Stimulated activated CD4-positive, alpha-beta T cell treated with anti-CD3 and anti-CD28 coated beads, Interleukin-12 subunit alpha, Interleukin-12 subunit beta, amount 100 ng/mL, for 24 hours (primary cell): Measurements from ENCODE around the gene SPACA9.

ENCODE experiments used
- DNase-seq, 2 experiments: peaks; one replicate each; pipeline ENCODE4 v3.0.0-alpha.2; 2020; ENCODE audit warnings: low read depth in 2 of 2

The SPACA9 gene

GRCh38 chr9:132894346-132894745 lies 15.6 kb downstream of the SPACA9 start:
- no peak for DNase-seq

DNA sequence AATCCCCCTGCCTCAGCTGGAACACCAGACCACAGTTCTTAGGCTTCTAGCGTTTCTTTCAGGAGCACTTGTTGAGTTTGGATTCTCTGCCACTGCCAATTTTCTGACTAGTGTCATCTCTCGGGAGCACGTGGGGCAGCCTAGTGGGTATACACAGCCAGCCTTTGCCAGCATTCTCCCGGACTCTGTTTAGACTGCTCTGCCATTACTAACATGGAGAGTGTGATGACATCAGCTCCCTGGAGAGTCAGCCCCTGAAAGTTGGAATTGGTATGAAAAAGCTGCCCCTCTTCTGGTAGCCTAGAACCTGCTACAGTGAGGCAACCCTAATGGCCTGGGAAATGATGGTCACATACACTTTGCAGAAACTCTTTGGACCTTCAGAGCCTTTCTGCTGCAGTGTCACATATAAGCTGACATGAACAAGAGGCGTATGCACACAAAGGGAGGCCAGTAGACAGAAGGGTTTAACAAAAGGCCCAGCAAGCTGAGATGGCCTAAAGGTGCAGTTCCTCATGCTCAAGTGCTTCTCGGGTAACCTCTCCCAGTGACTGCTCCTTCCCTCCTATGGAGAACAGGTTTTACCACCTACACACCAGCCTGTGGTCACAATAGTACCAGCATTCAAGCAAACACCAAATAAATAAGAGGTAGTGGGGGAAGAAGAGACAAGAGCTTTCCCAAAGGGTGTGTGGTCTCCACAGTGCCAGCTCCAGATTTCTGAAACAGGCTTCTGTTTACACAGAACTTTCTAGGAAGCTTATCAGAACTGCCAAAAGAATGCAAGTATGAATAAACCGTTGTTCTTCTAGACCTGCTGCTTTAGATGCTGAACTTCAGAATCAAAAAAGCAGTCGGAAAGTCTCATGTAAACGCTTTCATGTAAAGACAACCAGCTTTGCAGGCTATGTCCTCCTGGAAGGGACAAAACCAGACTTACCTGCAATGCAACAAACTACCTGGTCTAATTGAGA lies 16.5 kb downstream of the SPACA9 start:
- DNase-seq: no peak

- DNase-seq: no peak
These were observed 17.6 kb downstream of the SPACA9 start for GRCh38 chr9:132896264-132896663.

DNA sequence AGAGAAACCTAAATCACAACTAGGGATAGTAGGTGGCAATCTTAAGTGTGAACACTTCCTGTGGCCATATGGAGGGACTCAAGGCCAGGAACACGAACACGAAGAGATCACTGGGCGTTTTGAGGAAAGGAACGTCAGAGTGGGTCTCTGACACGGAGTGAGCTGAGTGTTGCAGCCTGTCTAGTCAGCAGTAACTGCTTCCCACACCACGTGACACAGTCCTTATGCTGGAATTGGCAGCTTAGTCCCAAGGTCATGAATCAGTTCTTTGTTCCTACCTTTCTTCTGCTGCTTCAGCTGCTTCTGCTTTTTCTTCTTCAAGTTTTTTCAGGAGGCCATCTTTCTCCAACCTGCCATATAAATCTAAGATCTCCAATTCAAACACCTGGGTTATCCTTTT lies 18.2 kb downstream of the SPACA9 start:
- DNase-seq: no peak

GRCh38 chr9:132898051-132898450 lies 19.4 kb downstream of the SPACA9 start:
- DNase-seq: no peak

DNA sequence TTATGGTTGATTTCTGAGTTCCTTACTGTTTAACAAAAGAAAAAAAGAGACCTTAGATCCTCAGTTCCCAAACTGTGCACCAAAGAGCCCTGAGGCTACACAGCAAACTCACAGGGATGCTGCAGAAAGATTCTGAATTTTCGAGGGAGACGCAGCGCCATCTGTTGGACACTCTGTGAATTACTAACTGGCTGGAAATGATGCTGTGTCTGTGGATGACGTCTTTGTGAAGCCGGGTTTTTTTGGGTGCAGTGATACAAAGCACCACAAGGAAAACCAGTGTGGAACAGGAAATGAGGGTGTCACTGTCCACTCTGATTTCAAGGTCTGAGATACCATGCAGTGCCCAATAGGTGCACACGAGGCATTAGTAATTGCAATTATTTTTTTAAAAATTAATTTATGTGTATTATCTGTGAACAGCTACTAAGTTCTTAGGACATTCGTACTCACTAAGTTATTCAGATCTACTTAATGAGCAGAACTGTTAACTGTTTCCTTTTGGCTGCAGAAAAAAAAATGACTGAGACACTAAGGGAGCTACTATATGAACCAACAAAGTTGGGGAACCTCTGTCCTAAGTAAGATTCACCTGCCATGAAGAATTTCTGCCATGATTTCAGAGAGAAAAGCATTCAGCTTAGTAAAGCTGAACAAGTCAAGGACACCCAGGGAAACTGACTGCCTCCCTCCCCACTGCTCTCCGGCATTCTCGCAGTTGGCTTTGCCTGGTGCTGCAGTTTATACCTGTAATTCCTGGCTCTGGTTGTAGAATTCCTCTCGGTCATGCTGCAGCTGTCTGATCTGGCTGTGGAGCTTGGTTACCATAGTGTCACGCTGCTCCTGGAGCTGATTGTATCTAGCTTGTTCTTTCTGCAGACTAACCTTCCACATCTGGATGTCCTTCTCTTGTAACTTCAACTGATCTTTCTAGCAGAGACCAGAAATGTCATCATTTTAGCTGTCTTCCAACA lies 23.4 kb downstream of the SPACA9 start:
- peak; percentile 47 to 74 for DNase-seq

GRCh38 chr9:132903574-132904492 lies 25.1 kb downstream of the SPACA9 start:
- no peak for DNase-seq

GRCh38 chr9:132905726-132906125 lies 27.0 kb downstream of the SPACA9 start:
- DNase-seq: no peak

- DNase-seq: no peak
These were observed 29.9 kb downstream of the SPACA9 start for GRCh38 chr9:132908635-132909034.

DNA sequence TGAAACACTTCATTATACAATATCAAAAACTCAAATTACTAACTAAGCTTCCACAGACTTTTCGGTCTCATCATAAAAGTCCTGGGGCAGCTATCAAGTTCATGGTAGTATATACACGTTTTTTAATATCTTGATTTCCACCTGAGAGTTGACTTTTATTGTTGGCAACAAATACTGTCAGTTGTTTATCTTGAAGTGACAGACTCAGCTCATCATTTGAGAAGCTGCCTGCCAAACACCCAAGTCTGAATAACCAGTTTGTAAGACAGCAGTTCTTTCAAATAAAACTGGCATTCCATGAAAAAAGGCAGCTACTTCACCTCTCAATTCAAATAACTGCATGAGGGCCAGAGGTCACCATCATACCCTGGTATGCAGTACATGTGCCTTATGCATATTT lies 30.6 kb downstream of the SPACA9 start:
- no peak for DNase-seq

GRCh38 chr9:132910376-132910775 lies 31.7 kb downstream of the SPACA9 start:
- no peak for DNase-seq

- DNase-seq: no peak
These were observed 33.4 kb downstream of the SPACA9 start for GRCh38 chr9:132912131-132912530.

DNA sequence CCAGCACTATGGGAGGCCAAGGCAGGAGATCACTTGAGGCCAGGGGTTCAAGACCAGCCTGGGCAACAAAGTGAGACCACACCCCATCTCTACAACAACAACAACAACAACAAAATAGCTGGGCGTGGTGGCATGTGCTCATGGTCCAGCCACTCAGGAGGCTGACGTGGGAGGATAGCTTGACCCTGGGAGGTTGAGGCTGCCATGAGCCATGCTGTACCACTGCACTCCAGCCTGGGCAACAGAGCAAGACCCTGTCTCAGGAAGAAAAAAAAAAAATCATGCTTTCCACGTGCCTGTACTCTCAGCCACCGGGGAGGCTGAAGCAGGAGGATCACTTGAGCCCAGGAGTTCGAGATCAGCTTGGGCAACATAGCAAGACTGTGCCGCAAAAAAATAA lies 36.2 kb downstream of the SPACA9 start:
- DNase-seq: no peak

- DNase-seq: no peak
These were observed 41.0 kb downstream of the SPACA9 start for GRCh38 chr9:132919614-132920268.

DNA sequence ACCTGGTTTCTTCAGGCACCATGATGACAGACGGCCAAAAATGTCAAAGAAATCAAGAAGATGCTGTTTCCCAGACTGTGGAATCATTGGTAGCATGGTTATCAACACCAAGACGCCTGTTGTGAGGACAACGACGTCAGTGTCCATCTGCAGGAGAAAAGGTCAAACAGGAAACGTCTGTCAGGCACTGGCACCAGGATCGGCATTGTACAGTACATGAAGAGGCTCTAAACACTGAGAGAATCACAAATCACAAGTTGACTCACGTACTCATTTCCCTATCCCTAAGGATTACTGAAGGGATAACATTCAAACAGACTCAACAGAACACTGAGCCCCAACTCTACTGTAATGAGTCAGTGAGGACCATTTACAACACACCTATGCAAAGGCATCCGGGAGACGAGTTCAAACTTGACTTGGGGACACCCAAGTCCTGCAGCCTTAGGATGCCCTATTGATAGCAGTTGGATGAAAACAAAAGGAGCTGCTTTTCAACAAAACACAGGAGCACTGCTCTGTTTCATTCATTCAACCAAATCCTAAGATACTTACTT lies 44.7 kb downstream of the SPACA9 start:
- no peak for DNase-seq

- no peak for DNase-seq
These were observed 49.0 kb downstream of the SPACA9 start for GRCh38 chr9:132927704-132928103.

GRCh38 chr9:132931178-132931735 lies 52.6 kb downstream of the SPACA9 start:
- no peak for DNase-seq

DNA sequence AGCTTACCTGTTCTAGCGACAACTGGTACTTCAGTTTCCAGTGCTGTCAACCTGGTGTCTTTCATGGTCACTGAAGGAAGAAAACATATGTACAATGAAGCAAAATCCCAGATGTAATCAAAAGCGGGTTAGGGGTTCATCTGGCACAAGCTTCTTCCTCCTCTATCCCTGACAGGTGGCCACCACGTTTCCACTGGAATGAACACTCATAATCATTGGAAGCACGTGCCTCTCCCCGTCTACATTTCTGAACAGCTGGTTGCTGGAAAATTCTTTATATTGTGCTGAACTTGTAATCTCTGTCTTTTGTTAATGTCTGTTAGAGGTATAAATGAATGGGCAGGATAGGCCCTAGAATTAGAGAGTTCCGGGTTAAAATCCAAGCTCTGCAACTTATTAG lies 56.3 kb downstream of the SPACA9 start:
- no peak for DNase-seq

DNA sequence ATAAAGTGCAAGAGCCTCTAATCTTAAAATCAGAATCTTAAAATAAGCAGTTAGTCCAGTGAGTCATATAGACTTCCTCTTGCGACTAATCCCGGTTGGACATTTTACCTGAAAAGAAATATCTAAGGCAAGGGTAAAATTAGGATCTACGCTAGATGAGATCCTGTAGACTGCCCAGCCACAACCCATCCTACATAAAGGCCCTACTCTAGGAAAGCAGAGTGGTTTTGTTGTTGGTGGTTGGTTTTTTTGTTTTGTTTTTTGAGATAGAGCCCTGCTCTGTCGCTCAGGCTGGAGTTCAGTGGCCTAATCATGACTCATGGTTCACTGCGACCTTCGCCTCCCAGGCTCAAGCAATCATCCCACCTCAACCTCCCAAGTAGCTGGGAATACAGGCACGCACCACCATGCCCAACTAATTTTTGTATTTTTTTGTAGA lies 58.8 kb downstream of the SPACA9 start:
- DNase-seq: no peak

DNA sequence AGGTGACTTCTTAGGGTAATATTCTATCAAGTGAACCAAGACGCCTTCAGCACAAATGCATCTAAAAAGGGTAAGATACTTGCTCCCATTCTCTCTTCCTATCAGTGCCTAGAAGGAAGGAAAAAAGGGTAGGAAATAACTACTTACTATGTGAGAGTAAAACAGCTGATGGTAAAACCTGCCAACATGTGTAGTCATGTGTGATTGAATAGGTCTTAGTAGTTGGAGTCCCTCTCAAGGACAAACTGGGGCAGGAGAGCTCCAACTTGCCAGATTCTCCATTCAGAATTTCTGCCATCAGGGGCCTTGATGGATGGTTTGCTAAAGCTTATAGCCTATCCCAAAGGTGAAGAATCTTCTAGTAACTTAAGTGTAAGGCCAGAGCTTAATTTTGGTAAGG lies 60.5 kb downstream of the SPACA9 start:
- no peak for DNase-seq
